Activated effector memory CD4-positive, alpha-beta T cell treated with Interleukin-2 at 50 U/mL for 16 hours (primary cell): ENCODE measurements around the gene MAP2K3.
"Not testable (repeated sequence)": the region's sequence is repeated elsewhere in the genome, so short reads cannot be mapped to it uniquely, and the experiment has no call there.

Source experiments
- DNase-seq: peaks from one replicate; pipeline ENCODE4 v3.0.0-alpha.2; 2020

The MAP2K3 gene

DNA sequence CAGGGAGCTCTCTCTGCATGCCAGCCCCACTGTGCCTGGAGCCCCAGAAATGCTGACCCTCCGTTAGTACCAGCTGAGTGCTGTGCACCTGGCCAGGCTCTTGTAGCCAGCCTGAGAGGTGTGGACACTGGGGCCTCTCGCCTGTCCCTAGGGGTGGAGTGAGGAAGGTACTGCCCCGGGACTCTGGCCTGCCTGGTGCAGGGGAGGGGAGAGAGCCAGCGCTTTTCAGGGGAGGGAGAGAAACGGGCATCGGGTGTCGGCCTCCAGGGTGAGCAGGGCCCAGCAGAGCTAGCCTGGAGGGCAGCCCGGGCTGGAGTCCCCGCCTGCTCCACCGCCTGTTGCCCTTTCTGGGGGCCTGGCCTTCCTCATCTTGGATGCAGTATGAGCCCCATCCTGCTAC lies 13.1 kb downstream of the MAP2K3 start:
- DNase-seq: no peak

DNA sequence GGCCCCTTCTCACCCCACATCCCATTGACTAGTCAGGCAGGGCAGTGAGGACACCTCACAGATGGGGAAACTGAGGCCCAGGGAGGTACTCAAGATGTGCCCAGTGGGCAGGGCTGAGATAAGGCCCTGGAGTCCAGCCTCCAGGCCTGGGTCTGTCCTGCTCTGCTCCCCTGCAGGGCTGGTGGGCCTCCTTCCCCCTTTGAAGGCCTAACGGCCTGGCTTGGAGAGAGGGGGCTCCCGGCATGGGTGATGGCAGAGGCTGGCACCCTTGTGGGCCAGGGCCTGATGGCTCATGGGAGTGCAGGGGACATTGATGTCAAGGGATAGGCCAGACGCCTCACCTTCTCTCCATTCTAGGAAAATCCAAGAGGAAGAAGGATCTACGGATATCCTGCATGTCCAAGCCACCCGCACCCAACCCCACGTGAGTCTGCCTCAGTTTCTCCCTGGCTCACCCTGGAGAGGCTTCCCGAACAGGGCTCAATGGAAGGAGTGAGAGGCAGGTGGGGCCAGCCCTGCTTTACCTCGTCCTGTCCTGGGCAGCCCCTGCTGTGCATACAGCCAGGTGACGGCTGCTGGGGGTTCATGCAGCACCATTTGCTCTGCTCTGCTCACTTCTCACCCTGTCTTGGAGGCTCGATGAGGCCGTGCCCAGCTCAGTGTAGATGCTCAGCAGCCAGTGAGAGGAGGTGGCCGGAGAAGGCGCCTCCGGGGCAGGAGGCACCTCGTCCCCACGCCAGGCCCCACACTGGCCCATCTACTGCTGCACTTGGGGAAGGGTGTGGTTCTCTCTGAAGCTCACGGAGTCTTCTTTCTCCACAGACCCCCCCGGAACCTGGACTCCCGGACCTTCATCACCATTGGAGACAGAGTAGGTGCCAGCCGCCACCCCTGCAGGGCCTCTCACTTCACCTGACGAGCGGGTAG lies 13.8 kb downstream of the MAP2K3 start:
- no peak for DNase-seq

DNA sequence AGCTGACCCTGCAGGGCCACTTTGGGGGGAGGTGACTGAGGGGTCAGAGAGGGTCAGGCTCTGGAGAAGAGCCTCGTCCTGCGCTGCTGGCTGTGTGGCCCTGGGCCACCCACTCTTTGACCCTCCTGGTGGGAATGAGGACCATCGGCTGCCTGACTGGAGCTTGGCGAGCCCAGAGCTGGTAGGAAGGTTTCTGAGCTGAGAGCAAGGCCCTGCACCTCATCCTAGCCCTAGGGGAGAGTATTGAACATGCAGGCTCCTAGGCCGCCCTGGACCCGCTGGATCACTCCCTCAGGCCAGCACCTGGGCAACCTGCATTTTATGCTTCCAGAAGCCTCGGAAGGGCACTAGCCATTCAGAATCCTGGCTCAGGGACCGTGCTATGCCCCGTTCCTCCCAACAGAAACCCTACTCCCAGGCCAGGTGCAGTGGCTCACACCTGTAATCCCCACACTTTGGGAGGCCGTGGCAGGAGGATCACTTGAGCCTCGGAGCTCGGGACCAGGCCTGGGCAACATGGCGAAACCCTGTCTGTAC lies 14.5 kb downstream of the MAP2K3 start:
- no peak for DNase-seq

DNA sequence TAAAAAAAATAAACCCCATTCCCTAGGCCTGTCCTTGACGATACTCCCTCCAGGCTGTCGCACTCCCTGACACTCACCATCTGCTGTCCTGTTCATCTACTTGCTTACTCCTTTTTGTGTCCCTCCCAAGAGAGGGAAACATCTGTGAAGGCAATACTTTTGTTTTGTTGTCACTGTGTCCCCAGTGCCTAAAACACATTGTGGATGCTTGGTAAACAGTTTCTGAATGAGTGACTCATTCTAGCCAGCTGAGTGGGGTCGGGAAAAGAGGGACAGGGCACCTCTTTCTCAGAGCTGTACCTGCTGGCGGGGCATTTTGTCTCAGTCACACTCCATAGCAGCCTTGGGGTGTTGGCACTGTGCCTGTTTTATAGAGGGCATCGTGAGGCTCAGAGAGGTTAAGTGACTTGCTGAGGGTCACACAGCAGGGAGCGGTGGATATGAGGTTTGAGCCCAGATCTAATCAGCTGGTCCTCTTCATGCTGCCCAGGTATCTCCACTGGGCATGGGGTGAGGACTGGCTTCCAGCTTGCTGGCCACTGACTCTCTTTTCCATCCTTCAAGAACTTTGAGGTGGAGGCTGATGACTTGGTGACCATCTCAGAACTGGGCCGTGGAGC lies 15.6 kb downstream of the MAP2K3 start:
- DNase-seq: no peak

DNA sequence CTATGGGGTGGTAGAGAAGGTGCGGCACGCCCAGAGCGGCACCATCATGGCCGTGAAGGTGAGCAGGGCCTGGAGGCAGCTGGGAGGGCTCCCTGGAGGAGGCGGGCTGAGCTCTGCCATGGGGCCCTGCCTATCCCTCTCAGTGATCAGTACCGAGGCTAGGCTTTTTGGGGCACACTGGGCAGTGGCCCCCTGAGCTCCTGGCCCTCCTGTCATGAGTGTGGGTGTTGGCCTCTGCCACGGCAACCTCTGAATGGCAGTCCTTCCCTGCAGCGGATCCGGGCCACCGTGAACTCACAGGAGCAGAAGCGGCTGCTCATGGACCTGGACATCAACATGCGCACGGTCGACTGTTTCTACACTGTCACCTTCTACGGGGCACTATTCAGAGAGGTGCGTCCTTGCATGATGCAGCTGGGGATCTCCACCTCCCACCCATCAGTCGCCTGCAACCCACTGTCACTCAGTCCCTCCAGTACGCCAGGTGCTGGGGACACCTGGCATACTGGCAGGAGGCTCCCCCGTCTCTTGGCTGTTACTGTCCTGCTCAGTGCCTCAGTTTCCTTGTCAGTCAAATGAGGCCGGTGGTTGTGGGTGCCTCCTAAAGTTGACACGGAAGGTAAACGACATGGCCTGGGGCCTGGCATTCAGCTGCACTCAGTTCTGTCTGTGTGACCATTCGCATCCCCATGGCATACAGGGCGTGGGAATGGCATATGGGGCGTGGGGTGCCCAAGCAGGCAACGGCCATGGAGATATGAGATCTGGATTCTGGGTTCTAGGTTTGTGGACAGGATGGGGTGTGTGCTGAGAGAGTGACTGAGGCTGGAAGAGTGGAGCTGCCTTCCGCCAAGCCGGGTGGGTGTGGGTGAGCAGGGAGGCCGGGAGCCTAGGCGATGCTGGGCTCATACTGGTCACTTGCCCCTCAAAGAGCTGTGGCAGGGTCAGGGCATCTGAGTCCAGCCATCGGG lies 16.4 kb downstream of the MAP2K3 start:
- DNase-seq: no peak

DNA sequence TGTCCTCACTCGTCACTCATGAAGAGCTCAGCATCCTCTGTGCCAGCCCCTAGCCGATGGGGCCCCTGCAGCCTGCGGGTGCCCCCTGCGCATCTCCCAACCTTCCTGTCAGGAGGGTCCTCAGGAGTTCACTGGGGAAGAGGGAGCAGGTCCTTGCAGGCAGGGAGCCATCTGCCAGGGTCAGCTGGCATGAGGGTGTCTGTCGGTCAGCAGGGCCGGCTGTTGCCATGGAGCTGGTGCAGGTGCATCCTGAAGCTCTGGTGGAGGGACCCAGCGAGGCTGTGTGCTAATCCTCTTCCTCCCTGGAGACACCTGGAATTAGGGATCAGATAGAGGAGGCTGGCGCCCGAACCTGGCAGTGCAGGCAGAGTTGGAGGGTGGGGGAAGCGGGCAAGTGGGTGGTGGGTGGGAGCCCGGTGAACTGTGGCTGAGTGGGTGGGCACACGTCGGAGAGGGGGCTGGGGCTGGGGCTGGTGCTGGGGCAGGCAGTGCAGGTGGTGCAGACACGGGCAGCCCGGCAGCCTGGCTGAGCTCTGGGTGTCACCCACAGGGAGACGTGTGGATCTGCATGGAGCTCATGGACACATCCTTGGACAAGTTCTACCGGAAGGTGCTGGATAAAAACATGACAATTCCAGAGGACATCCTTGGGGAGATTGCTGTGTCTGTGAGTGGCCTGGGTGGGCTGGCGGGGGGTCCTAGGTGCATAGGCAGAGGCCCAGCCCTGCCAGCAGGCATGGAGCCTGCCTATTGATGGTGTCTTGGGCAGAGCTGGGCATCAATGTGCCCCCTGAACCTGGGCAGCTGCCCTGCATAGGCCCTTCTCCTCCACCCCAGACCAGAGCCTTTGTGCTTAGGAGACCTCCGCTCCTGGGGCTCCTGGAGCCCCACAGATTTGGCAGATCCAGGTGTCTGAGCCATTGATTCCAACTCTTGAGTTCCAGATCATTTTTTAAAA lies 17.4 kb downstream of the MAP2K3 start:
- DNase-seq: no peak

DNA sequence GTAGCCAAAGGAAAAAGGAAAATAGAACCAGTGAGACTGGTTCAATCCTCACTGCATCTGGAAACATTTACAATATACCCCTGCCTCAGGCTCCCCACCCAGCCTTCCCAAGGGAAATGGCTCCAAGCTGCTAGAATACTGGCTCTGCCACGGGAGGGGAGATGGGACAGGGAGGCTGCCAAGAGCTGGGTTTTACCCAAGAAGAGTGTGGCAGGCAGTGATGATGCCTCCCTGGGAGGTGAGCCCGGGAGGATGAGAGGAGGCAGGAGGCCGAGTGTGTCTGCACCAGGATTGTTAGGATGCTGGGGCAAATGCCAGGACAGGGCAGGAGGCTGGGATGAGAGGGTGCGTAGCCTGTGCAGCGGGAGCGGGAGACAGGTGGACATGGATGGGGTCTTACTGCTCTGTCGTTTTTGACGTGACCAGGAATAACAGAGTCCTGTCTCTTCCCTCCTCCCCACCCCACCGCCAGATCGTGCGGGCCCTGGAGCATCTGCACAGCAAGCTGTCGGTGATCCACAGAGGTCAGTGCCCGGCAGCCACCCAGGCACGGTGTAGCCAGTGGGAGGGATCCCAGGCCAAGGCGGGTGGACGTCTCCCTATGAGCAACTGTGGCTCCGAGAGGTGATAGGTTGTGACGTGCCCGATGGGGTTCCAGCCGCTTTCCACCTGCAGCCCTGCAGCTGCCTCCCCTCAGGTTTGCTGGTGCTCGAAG lies 18.4 kb downstream of the MAP2K3 start:
- DNase-seq: no peak

DNA sequence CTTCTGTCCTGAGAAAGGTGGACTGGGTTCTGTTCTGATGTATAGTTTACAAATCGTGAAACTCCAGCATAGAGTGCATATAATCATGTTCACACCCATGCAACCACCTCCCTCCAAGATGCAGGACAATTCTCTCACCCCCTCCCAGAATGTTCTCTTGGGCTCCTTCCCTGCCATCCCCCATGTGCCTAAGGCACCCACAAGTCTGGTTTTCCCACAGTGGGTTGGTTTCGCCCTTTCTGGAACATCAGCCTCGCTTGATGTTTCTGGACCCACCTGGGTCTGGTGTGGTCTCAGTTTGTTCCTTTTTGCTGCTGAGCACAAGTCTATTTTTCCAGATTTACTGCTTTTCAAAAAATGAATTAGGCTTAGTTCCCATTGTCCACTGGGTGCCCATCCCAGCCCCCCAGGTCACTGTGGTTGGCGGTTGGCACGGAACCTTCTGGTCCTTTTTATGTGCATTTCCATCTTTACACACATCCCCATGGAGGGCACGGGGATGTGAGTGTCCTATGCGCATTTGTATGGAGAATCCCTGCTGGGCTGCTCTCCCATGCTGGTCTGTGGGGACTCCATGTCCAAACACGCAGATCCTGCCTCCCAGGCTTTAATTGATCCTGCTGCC lies 19.0 kb downstream of the MAP2K3 start:
- no peak for DNase-seq

DNA sequence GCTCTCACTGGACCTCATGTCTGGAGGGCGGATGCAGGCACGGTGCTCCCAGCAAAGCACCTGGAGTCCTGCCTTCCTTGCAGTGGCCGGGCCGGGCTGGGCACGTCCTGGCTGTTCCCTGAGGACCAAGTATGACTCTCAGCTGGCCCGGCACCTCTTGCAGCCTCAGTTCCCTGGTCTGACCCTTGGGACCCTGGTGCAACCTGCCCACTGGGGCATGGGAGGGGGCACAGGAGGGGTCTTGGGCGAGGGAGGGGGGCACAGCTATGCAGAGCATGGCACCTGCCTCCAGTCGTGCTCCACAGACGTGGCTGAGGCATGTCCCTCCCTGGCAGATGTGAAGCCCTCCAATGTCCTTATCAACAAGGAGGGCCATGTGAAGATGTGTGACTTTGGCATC lies 19.6 kb downstream of the MAP2K3 start:
- no peak for DNase-seq

DNA sequence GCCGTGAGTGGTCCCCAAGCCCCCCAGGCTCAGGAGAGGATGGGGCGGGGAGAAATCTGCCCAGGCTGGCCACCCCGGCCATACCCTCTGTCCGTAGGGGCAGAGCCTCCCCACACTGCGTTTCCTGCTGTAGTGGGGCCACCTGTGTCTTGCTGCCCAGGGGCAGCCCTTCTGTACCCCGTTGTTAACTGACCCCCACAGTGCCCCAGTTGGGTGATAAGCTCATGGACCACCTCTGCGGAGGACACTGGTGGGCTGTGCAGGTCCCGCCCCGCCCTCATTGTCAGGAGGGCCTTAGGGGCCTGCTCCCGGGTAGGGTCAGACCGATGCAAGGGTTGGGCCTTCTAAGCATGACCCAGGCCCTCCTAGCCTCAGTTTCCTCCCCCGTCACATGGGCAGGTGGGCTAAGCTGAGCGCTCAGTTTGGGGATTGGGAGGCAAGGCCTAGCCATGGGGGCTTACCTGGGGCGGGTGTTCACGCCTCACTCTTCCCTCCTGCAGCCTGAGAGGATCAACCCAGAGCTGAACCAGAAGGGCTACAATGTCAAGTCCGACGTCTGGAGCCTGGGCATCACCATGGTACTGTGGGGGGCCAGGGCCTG lies 20.1 kb downstream of the MAP2K3 start:
- DNase-seq: not testable (repeated sequence)

DNA sequence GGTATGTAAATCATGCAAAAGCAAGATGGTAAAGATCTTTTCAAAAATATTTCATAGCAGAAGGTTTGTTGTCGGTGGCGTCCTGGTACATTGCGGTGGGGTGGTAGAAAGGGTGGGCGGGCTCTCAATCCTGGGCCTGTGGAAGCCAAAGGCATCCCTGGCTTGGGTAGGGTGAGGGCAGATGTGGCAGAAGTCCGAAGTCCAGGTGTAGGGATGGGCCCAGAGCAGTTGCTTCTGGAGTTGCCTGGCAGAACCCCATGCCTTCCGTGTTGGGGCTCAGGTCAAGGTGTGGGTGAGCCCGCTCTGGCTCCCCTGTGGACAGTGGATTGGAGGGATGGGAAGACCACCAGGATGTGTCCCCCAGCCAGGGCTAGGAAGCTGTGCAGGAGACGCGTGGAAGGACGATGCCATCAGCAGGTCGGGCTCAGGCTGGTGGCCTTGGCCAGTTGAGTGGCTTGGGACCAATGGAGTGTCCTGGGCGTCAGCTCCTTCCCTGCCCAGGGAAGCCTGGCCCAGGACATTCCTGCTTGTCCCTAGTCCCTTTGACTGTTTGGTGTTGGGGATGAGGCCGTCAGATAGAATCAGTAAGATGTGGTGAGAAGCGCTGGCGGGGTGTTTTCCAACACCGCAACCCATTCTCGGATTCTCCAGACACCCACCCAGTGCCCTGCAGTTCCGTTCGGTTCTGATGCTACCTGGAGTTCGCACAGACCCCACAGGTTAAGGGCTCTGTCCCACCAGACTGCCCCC lies 21.1 kb downstream of the MAP2K3 start:
- DNase-seq: not testable (repeated sequence)

DNA sequence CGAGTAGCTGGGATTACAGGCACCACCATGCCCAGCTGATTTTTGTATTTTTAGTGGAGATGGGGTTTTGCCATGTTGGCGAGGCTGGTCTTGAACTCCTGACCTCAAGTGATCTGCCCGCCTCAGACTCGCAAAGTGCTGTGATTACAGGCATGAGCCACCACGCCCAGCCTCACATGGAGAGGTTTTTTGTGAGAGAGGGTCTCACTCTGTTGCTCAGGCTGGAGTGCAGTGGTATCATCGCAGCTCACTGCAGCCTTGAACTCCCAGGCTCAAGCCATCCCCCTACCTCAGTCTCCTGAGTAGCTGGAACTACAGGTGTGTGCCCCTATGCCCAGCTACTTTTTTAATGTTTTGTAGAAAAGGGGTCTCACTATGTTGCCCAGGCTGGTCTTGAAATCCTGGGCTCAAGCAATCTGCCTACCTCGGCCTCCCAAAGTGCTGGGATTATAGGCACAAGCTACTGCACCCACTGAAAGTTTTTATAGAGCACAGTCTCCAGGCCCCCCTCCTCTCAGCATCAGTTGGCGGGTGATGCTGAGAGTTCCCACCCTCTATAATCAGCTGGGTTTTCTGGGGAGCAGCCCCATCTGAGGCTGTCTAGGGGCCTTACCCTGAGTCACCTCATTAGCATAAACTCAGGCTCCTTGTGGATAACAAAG lies 22.2 kb downstream of the MAP2K3 start:
- not testable (repeated sequence) for DNase-seq

DNA sequence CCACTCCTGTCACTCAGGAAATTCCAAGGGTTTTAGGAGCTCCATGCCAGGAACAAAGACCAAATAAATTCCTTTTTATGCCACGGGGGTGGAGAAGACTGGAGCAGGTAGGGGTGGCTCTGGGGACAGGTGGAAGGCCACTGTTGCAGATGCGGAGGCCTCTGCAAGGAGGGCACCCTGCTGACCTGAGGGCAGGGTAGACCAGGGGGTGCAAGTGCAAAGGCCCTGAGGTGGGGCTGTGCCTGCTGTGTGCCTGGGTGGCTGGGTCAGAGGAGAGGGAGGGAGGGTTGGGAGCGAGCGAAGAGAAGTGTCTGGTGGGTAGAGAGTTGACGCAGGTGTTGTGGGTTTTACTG lies 22.7 kb downstream of the MAP2K3 start:
- not testable (repeated sequence) for DNase-seq

DNA sequence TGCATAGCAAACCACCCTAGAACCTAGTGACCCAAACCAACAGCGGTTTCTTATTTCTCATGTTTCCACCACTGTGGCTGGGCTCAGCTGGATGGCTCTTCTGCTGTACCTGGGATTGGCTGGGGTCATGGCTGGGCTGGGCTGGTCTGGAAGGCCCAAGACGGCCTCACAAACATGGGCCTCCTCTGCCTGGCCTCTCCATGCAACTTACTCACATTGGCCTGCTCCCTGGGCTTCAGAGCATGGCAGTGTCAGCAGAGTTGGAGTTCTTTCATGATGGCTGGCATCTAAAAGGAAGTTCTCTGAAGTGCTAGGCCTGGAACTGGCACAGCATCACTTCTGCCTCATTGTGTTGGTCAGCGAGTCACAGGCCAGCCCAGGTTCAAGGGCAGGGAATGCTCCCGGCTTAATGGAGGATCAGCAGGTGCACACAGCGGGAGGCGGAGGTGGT lies 24.4 kb downstream of the MAP2K3 start:
- not testable (repeated sequence) for DNase-seq

DNA sequence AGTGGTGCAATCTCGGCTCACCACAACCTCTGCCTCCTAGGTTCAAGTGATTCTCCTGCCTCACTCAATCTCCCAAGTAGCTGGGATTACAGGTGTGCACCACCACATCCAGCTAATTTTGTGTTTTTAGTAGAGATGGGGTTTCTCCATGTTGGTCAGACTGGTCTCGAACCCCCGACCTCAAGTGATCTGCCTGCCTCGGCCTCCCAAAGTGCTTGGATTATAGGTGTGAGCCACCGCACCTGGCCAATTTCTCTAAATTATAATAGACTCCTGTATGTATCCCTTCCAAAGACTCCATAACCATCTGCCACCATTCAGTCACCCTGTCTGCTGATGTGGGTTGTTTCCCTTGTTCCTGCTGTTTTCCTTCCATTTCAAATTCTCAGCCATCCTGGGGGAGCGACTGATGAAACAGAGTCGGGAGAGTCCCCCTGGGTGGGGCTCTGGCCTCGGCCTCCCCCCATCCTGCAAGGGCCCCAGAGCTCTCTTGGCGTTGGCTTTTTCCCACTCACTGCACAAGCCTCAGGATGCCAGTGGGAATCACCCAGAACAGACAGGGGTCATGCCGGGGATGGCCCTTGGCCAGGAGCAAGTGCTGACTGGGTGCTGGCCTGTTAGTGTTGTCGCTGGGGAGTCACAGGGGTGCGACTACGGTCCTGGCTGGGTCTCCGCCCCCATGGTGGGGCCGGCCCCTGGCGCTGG lies 25.7 kb downstream of the MAP2K3 start:
- DNase-seq: not testable (repeated sequence)

DNA sequence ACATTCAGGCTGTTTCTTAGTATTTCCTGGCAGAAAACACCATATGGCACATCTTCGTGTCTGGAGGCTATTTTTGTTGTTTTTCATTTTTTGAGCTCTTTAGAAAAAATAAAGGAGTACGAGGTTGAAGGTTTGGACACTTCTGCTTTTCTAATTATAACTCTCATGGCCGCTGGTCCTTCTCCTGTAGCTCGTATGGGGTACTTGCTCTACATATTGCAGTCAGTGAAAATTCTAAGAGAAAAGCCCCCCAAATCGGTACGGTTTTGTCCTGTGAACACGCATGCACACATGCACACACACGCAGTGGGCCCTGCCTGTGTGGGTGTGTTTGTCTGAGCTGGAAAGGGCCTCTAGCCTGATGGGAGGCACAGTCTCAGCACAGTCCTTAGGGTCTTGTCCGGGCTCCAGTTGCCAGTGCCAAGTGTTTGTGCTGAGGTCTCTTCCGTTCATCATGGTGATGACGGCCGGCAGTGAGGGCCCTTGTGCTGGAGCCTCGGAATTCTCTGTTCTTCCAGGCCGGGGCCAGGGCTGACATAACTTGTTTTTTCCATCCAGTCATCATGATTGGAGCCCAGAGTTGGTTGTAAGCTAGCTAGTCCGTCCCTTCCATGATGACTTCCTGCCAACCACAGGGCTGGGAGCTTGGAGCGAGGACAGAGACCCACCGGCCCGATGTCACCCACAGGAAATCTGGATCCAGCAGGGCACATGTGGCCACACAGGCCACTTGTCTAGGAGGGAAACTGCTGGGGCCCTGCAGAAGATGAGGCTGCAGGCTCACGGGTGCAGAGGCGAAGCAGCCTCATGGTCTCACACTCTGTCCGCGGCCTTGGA lies 26.5 kb downstream of the MAP2K3 start:
- DNase-seq: not testable (repeated sequence)

DNA sequence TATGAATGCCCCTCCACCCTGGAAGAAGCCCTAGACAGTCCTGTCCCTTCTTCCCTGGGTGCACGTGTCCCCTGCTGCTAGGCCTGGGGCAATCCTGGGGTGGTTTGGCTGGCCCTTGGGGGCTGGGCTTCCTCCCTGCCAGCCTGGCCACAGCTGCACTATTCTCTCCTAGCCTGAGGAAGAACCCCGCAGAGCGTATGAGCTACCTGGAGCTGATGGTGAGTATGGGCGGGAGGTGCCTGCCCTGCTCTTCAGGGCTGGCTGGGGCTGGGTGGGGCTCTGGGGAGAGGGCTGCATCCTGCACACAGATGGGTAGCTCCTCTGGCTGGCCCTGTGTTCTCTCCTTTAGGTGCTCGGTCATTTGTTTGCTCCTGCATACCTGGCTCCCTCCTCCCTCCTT lies 28.8 kb downstream of the MAP2K3 start:
- no peak for DNase-seq
